HG02840 (cell line): ENCODE data around the gene NNT.
"Not testable (repeated sequence)": the region's sequence is repeated elsewhere in the genome, so short reads cannot be mapped to it uniquely, and the experiment has no call there.

ENCODE experiments used
- ATAC-seq: cut with Tn5 transposase; IDR thresholded peaks from one replicate; pipeline ENCODE4 v1.9.1; 2021; ENCODE audit warnings: mild to moderate bottlenecking, moderate library complexity, moderate number of reproducible peaks; ENCODE audit not compliant: unreplicated experiment, low FRiP score

Gene NNT

DNA sequence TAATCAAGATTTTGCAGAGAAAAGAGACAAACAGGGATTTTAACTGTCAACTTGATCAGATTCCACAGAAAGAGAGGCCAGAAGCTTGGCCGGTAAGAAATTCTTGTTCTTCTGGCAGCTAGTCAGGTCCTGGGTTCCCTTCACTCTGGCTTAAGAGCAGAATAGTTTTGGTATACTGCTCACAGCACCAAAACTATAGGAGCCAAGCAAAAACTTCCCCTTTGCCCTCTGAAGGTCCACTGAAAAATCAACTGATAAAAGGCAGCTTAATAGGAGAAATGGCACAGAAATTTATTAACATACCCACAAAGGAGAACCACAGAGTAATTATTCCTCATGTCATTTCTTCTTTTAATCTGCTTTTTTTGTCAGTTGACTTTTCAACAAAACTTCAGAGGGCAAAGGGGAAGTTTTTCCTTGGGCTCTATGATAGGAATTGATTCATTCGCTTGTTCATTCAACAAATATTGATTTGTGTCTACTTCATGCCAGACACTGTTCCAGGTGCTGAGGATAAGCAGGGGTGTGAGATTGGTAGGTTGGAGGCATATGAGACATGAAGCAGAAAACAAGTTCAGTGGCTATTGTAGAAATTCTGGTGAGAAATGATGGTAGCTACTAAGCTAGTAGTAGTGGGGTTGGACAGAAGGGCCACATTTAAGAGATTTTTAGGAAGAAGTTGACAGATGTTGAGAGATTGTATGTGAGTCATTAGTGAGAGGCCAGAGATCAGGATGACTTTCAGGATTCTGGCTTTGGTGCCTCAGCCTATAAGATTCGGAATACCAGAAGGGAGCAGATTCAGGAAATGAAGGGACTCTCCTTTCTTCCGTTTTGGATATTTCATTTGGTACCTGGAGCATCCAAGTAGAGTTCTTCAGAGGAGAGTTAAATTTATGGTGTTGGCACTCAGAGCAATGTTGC, 20.6 kb upstream of the NNT start:
- no peak for ATAC-seq

DNA sequence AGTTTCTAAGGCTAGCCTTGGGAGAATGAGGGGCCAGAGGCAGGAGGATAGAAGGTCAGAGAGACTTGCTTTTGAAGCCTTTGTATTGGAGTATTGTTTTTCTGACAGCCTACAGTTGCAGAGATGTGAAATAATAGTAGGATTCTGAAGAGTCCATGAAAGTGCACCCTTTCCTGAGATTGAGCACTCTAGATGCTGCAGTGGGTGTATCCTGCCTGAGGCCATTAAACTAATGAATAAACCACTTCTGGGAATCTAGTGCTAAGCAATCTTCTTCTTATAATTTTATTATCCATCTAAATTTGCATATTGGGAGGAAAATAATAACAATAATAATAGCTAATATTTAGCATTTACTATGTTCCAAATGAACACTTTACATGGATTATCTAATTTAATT, 19.3 kb upstream of the NNT start:
- no peak for ATAC-seq

- no peak for ATAC-seq
These were observed 18.7 kb upstream of the NNT start for GRCh38 chr5:43584166-43584699.

DNA sequence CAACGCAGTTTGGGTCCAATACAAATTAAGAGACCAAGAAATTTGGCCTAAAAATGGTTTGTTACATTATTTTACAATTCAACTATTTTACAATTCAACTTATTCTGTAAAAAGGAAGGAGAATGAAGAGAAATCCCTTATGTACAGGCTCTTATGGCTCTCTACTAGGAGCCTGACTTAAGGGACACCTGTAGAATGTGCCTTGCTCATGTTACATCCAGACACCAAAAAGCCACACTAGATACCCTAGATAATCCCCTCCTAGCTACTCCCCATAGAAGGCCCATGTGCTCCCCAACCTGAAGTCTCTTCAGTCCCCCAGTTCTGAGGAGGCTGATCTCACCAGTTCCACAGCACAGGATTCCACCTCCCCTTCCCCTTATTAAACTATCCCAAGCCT, 14.1 kb upstream of the NNT start:
- no peak for ATAC-seq

GRCh38 chr5:43589310-43589709, 13.7 kb upstream of the NNT start:
- ATAC-seq, result no peak

DNA sequence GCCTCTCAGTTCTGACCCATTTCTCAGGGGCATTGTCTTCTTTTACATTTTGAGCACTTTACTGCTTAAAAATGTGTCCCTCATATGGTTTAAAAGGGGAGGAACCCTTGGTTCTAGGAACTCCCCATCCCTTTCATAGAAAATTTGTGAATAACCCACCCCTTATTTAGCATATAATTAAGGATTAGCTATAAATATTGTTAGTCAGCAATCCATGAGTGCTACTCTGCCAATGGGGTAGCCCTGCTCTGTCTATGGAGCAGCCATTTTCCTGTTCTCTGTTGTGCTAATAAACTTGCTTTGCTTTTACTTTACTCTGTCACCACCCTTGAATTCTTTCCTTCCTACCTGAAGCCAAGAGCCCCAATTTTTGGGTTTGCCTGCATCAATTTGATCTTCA, 12.3 kb upstream of the NNT start:
- ATAC-seq, result no peak

- no peak for ATAC-seq
These were observed 10.6 kb upstream of the NNT start for GRCh38 chr5:43592363-43592762.

DNA sequence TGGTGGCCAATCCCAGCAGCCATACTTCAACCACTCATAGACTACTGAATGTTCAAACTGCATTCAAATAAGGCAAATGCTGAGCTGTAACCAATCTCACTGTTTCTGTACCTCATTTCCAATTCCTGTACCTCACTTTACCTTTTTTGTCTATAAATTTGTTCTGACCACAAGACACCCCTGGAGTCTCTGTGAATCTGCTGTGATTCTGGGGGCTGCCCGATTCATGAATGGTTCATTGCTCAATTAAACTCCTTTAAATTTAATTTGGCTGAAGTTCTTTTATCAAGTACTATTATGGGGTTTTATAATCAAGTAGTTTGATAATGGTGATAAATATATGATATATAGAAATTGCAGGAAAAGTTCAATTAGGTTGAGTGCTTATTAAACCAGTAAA, 4.1 kb upstream of the NNT start:
- ATAC-seq, result not testable (repeated sequence)

DNA sequence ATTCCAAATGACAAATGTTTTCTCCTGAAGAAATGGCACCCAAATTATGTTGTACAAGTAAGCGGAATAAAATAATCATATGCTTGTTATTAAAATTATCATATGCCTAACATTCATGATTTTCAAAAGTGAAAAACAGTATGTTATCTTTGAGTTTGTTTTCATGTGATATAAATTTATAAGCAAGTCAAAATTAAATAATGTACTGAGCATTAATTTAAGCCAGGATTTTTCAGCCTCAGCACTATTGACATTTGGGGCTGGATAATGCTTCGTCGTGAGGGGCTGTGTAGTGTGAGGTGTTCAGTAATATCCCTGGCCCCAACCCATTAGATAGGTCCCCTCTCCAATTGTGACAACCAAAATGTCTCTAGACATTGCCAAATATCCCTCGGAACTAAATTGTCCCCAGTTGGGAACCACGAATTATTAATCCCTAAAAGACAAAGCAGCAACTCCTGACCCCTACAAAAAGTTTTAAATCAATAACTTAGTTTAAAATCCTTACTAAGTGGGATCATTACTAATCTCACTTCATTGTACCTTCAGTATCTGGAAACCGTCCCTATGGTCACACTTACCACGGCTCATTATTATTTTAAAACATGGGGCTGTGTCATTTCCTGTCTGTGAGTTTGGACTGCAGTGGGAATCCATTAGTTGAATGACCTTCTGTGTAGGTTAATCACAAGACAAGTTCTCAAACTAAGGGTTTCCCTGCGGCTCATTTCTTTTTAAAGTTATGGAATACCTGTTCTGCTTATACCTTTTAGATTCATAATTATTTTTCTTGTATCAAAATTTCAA, 1.3 kb upstream of the NNT start:
- ATAC-seq, result peak; percentile 32

DNA sequence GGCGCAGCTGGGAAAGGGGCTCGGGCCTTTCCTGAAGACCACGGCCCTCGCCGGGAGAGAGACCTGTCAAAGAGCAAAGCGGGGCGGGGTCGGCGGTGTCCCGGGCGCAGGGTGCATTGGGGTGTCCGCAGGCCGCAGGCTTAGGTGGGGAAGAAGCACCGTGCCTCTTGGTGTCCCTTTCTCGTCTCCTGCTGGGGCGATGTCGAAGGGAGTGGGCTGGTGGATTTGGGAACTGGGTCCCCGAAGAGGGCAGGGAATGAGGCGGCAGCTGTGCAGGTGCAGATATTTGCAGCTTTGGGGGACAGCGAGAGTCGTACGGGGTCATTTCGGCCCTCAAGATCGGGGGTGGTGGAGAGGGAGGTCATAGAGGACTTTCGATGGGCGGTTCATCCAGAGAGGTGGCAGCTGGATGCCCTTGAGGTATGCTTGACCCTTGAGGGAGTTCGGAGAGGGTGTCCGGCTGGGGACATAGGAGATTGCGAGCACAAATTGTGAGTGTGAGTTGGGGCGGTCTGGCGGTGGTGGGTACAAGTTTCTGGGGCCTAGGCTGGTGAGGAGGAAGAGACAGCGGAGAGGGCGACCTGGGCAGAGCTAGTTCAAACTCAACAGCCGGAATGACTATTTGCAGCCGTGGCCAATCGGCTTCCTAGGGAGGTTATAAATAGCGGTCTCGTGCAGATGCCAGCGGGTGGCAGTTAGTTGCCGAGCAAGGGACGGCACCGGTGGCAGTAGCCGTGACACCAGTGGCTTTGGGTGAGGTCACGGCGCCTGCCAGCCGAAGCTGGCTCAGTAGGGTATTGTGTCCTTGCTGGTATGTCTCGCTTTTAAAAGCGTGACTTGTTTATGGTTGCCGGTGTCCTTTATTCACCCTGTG, 601 bp downstream of the NNT start:
- peak; percentile 49 for ATAC-seq

- ATAC-seq, result no peak
These were observed 1.7 kb downstream of the NNT start for GRCh38 chr5:43604699-43605098.

DNA sequence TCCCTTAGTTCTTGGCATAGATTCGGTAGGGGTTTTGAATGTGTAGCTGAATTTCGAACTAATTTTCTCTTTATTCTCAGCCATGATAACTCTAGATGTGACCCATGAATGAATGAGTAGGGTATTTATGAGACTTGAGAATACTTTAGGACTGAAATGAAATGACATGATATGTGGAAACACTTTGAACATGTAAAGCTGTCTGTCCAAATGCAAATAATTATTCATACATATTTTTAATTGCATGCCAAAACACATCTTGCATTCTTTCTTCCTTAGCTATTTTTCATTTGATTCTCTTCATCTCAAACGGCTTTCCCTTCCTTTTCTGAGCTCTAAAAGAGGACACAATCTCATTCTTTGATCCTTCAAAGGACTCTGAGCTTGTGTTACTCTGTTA, 3.4 kb downstream of the NNT start:
- ATAC-seq, result no peak

DNA sequence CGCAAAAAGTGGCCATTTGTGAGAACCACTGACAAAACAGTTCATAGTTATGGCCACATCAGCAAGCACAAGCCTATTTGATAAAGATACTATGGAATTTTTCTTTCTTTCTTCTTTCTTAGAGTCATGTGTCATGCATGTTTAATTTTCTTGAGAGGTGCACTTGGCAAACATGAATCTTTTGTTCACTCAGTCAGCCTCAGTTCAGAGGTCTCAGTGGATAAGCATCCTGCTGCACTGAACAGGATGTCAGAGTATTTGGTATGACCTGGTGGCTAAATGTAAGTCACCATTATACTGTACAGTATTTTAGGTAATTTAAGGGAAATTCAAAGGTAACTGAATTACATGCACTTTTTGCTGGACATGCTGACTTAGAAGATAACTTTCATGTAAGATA, 5.4 kb downstream of the NNT start:
- no peak for ATAC-seq

DNA sequence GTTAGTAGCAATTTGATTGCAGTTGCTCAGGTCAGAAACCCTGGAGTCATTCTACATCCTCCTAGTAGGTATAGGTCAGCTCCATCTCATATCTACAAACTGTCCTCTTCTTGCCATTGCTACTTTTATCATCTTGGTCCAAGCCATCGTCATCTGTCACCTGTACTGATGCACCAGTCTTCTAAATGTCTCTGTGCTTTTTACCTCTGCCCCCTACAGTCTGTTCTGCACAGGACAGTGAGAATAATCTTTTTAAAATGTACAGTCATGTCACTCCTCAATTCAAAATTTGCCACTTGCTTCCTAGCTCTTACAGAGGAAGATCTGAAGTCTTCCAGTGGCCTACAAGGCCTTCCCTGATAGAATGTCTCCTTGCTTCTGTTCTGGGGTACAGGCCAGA, 6.8 kb downstream of the NNT start:
- peak; percentile 76 for ATAC-seq

GRCh38 chr5:43613370-43613769, 10.4 kb downstream of the NNT start:
- ATAC-seq, result no peak

GRCh38 chr5:43615445-43616184, 12.6 kb downstream of the NNT start:
- no peak for ATAC-seq

- ATAC-seq, result no peak
These were observed 13.6 kb downstream of the NNT start for GRCh38 chr5:43616535-43616934.

- ATAC-seq, result no peak
These were observed 16.4 kb downstream of the NNT start for GRCh38 chr5:43619380-43619779.

DNA sequence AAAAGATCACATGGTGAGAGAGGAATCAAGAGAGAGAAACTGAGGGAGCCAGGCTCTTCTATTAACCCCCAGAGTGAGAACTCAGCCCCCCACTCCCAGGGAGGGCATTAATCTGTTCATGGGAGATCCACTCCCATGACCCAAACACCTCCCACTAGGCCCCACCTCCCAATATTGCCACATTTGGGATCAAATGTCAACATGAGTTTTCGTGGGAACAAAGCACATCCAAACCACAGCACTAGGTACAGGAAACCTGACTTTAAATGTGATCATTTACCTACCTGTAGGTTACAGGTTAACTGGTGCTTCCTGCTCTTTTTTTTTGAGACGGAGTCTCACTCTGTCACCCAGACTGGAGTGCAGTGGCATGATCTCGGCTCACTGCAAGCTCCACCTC, 16.9 kb downstream of the NNT start:
- no peak for ATAC-seq
